ENCODE measurements around the gene MMRN2. TPM values are rescaled to one million over a fixed set of nuclear protein-coding genes. Genes with fewer than 3 reads are reported as not detected.

The MMRN2 gene
- total RNA-seq, 4 donors from 2014 or later: 23.1 to 77.6 (median 40.7) TPM

DNA sequence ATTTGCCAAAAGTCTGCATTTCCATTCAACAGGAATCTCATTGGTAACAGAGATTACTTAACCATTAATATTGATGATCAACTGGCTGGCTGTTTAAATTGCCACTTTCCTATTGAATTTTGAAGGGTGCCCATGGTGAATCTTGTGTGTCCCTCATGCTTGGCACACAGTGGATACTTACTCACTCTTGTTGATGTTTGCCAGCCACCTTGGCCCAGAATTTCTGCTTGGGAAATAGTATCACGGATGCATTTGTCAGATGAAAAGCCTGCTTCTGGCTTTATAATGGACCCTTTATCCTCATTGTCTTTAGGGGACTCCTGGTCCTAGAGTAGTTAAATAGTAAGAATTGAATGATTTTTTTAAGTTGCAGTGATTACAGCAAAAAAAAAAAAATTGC lies 52.0 kb downstream of the MMRN2 start:
- WGBS: 81% methylated on average over 1 of the region's 1 CpG
- Histone ChIP-seq H3K27ac (no peak overlapping the region), H3K4me1 (no peaks in the 10 kb centered on the region), H3K4me3 (no peak overlapping the region), H3K9me3 (no peaks in the 10 kb centered on the region), H3K36me3 (peaks cover 56% of the 10 kb centered on the region), H3K27me3 (no peaks in the 10 kb centered on the region)
- DNase-seq (ENCODE audit: low spot score in 2 of 2): no peak
- TF ChIP-seq POLR2AphosphoS5 (IDR thresholded peaks at IDR 0.05): no peak
- TF ChIP-seq, protein P1, sequence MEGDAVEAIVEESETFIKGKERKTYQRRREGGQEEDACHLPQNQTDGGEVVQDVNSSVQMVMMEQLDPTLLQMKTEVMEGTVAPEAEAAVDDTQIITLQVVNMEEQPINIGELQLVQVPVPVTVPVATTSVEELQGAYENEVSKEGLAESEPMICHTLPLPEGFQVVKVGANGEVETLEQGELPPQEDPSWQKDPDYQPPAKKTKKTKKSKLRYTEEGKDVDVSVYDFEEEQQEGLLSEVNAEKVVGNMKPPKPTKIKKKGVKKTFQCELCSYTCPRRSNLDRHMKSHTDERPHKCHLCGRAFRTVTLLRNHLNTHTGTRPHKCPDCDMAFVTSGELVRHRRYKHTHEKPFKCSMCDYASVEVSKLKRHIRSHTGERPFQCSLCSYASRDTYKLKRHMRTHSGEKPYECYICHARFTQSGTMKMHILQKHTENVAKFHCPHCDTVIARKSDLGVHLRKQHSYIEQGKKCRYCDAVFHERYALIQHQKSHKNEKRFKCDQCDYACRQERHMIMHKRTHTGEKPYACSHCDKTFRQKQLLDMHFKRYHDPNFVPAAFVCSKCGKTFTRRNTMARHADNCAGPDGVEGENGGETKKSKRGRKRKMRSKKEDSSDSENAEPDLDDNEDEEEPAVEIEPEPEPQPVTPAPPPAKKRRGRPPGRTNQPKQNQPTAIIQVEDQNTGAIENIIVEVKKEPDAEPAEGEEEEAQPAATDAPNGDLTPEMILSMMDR (IDR thresholded peaks at IDR 0.05): no peak

DNA sequence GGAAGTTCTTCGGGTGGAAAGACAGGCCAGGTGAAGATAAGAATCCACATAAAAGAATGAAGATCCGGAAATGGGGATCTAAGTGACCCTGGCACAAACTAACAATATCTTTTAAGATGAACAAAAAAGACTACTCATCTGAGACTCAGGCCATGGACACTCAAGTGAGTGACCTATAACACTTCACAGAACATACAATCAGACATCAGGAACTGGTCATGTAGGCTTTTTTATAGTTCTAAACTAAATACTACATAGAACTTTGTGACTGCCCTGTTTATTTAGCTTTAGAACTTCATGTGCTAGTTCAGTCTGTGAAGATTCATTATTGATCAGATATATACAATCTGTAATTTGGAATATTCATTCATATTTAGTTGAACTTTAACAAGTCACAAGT lies 52.8 kb downstream of the MMRN2 start:
- no peak overlapping the region for H3K4me3 ChIP-seq
- peaks cover 56% of the 10 kb centered on the region for H3K36me3 ChIP-seq
- TF ChIP-seq EP300 (IDR thresholded peaks at IDR 0.05) (no peak), POLR2A (IDR thresholded peaks at IDR 0.05) (no peak), POLR2AphosphoS5 (IDR thresholded peaks at IDR 0.05) (no peak)
- TF ChIP-seq, protein P1 (IDR thresholded peaks at IDR 0.05): no peak
- WGBS: 94% methylated on average over 2 of the region's 2 CpGs
- no peaks in the 10 kb centered on the region for H3K27me3 ChIP-seq
- no peaks in the 10 kb centered on the region for H3K9me3 ChIP-seq
- no peaks in the 10 kb centered on the region for H3K4me1 ChIP-seq
- H3K27ac ChIP-seq: no peak overlapping the region
- no peak for DNase-seq (ENCODE audit: low spot score in 2 of 2)

DNA sequence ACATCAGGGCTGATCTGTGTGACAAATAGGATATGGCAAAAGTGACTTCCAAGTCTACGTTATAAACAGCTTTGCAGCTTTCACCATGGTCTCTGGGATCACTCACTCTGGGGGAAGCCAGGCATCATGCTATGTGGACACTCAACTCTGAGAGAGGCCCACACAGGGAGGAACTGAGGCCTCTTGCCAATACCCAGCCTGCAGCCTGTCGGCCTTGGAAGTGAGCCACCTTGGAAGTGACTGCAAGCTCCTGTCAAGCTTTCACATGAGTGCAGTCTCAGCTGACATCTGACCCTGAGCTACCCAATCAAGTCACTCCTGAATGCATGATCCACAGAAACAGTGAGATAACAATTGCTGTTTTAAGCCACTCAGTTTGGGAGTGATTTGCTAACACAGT lies 56.5 kb downstream of the MMRN2 start:
- no peaks in the 10 kb centered on the region for H3K9me3 ChIP-seq
- 46% methylated on average over 2 of the region's 2 CpGs for WGBS
- DNase-seq (ENCODE audit: low spot score in 2 of 2): no peak
- H3K27ac ChIP-seq: no peak overlapping the region
- no peaks in the 10 kb centered on the region for H3K27me3 ChIP-seq
- H3K4me3 ChIP-seq: no peak overlapping the region
- H3K36me3 ChIP-seq: peaks cover 40% of the 10 kb centered on the region
- H3K4me1 ChIP-seq: peaks cover 3% of the 10 kb centered on the region
- TF ChIP-seq EP300 (IDR thresholded peaks at IDR 0.05): no peak
- TF ChIP-seq POLR2AphosphoS5 (IDR thresholded peaks at IDR 0.05): no peak
- no peak for TF ChIP-seq POLR2A (IDR thresholded peaks at IDR 0.05)
- TF ChIP-seq, protein P1 (IDR thresholded peaks at IDR 0.05): no peak

DNA sequence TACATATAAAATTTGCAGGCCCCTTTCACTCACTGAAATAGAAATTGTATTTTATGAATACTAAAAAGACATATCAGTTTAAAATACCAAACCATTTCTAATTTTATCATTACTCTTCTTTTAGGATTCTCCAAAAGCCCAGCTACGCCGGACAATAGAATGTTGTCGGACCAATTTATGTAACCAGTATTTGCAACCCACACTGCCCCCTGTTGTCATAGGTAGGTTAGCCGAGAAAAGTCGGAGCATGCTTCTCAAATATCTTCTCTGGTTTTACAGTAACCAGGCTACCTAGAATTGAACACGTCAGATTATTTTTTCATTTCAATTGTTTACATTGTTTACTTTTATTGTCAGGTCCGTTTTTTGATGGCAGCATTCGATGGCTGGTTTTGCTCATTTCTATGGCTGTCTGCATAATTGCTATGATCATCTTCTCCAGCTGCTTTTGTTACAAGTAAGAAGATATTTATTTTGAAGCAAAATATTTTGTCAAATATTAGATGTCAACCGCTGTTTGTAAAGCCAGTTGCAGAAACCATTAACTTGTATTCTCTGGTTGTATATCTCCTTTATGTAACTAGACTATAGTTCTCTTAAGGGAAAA lies 57.6 kb downstream of the MMRN2 start:
- DNase-seq (ENCODE audit: low spot score in 2 of 2): no peak
- TF ChIP-seq, protein P1 (IDR thresholded peaks at IDR 0.05): peak; percentile 61 to 64
- no peak for TF ChIP-seq EP300 (IDR thresholded peaks at IDR 0.05)
- H3K9me3 ChIP-seq: no peaks in the 10 kb centered on the region
- peaks cover 28% of the 10 kb centered on the region for H3K36me3 ChIP-seq
- H3K4me3 ChIP-seq: no peak overlapping the region
- no peaks in the 10 kb centered on the region for H3K27me3 ChIP-seq
- WGBS: 16% methylated on average over 9 of the region's 9 CpGs
- H3K4me1 ChIP-seq: peaks cover 3% of the 10 kb centered on the region
- H3K27ac ChIP-seq: no peak overlapping the region

DNA sequence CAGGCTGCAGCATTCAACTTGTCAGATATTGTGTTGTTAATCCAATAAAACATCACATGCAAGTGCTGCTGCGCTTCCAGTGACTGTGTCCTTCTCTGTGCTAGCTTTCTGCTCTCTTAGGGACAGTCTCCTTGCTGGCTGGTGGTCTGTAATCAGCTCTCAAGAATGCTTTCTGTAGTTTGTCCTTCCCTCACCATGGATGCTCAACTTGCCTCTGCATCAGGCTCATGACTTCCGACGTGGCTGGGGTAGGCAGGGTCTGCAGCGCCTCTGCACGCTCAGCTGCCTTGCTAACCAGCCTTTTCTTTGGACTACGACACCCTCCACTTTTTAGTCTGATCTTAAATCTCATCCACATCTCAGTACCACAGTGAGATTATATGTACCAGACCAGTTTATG lies 58.3 kb downstream of the MMRN2 start:
- TF ChIP-seq EP300 (IDR thresholded peaks at IDR 0.05) (no peak), POLR2A (IDR thresholded peaks at IDR 0.05) (no peak), POLR2AphosphoS5 (IDR thresholded peaks at IDR 0.05) (no peak)
- TF ChIP-seq, protein P1 (IDR thresholded peaks at IDR 0.05): no peak
- H3K9me3 ChIP-seq: no peaks in the 10 kb centered on the region
- peaks cover 23% of the 10 kb centered on the region for H3K36me3 ChIP-seq
- DNase-seq (ENCODE audit: low spot score in 2 of 2): no peak
- no peaks in the 10 kb centered on the region for H3K27me3 ChIP-seq
- peaks cover 3% of the 10 kb centered on the region for H3K4me1 ChIP-seq
- H3K27ac ChIP-seq: no peak overlapping the region
- WGBS: 75% methylated on average over 6 of the region's 6 CpGs
- no peak overlapping the region for H3K4me3 ChIP-seq
